KG1 (cell line): ENCODE data around the gene SMCHD1.
"Not testable (repeated sequence)": the region's sequence is repeated elsewhere in the genome, so short reads cannot be mapped to it uniquely, and the experiment has no call there.

ENCODE experiments used
- DNase-seq: peaks from one replicate; lab custom pipeline; 2025; lab: John Stamatoyannopoulos, UW

Gene SMCHD1

DNA sequence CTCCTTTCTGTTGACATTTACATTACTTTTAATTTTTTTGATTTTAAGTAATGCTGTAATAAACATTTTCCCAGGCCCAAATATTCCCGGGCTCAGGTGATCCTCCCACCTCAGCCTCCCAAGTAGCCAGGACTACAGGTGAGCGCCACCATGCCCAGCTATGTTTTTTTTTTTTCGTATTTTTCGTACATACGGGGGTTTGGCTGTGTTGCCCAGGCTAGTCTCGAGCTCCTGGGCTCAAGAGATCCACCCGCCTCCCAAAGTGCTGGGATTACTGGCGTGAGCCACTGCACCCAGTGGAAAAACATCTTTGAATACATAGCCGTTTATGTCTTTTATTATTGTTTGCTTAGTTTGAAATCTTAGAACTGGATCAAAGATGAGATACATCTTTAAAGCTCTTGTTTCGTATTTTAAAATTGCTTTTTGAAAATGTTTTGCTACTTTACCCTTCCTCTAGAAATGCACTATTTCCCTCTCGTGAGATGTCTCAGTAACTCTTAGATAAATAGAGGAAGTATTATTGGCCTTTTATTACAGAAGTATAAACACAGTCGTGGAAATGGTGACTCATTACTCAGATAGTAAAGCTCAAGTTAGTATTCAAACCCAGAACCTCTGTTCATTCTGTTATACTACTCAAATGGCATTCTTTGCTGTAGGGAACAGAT lies 2.4 kb downstream of the SMCHD1 start:
- peak; percentile 38 for DNase-seq

- DNase-seq, result not testable (repeated sequence)
These were observed 5.3 kb downstream of the SMCHD1 start for GRCh38 chr18:2660849-2661248.

DNA sequence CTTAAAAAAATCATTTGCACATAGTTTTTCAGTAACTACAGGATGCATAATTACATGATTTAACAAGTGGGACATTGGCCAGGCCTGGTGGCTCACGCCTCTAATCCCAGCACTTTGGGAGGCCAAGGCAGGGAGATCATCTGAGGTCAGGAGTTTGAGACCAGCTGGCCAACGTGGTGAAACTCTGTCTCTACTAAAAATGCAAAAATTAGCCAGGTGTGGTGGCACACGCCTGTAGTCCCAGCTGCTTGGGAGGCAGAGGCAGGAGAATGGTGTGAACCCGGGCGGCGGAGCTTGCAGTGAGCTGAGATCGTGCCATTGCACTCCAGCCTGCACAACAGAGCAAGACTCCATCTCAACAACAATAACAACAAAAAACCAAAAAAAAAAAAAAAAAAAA lies 6.8 kb downstream of the SMCHD1 start:
- not testable (repeated sequence) for DNase-seq

- DNase-seq, result no peak
These were observed 7.5 kb downstream of the SMCHD1 start for GRCh38 chr18:2662990-2663389.

DNA sequence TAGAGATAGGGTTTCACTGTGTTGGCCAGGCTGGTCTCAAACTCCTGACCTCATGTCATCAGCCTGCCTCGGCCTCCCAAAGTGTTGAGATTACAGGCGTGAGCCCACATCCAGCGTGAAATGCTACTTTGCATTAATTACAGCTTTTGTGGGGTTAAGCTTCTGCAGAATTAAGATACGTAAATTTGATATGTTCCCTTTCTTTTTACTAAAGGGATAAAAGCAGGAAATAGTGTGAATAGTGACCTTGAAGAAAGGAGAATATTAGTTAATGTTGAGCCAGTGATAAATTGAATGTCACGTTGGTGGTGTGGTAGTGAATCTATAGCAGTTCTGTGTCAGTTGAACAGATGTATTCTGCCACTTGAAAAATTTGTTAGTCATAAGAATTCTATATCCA lies 16.9 kb downstream of the SMCHD1 start:
- no peak for DNase-seq

DNA sequence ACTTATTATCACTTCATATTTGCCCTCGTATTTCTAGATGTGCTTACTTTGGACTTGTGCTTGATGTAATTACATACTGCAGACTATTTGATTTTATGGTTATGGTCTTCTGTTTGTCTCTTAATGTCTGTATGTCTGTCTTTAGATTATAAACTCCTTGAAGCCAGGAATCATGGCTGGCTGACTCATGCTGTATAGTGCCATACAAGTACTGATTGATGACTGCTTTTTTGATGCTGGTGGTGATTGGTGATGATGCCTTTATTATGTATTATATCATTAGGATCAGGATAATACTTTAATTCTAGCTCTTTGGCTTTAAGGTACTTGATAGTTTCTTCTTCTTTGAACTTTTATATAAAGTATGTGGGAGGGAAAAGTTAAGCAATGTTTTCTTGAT lies 17.3 kb downstream of the SMCHD1 start:
- no peak for DNase-seq

DNA sequence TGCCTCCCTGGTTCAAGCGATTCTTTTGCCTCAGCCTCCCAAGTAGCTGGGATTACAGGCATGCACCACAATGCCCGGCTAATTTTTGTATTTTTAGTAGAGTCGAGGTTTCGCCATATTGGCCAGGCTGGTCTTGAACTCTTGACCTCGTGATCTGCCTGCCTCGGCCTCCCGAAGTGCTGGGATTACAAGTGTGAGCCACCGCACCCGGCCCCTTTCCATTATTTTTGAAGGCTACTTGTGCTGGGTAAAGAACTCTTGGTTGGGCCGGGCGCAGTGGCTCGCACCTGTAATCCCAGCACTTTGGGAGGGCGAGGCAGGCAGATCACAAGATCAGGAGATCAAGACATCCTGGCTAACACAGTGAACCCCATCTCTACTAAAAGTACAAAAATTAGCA lies 23.4 kb downstream of the SMCHD1 start:
- DNase-seq, result not testable (repeated sequence)

- no peak for DNase-seq
These were observed 24.8 kb downstream of the SMCHD1 start for GRCh38 chr18:2680216-2680792.

GRCh38 chr18:2681993-2682603 lies 26.6 kb downstream of the SMCHD1 start:
- DNase-seq, result no peak

- DNase-seq, result no peak
These were observed 27.5 kb downstream of the SMCHD1 start for GRCh38 chr18:2683055-2683454.

DNA sequence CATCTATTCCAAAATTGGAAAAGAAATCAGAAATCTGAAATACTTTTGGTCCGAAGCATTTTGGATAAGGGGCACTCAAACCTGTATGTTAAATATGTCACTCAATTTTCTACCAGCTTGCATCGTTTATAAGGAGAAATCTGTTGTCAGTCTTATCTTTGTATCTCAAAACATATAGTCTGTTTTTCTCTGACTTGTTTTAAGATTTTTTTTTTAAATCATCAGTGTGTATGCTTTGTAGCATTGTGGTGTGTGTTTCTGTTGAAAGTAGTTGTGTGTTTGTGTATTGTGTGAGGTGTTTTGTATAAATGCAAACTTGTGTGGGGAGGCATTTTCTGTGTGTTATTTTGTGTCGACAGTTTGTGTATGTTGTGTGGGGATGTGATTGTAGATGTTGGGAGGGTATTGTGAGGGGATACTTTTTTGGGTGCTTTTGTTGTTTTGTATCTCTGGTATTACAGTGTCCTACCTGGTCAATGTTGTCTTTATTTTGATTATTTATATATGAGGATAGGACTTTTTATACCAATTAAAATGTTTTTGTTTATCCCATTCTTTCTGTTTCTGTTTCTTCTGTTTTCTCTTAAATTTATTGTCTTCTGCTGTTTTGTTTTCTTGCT lies 30.9 kb downstream of the SMCHD1 start:
- DNase-seq, result no peak

DNA sequence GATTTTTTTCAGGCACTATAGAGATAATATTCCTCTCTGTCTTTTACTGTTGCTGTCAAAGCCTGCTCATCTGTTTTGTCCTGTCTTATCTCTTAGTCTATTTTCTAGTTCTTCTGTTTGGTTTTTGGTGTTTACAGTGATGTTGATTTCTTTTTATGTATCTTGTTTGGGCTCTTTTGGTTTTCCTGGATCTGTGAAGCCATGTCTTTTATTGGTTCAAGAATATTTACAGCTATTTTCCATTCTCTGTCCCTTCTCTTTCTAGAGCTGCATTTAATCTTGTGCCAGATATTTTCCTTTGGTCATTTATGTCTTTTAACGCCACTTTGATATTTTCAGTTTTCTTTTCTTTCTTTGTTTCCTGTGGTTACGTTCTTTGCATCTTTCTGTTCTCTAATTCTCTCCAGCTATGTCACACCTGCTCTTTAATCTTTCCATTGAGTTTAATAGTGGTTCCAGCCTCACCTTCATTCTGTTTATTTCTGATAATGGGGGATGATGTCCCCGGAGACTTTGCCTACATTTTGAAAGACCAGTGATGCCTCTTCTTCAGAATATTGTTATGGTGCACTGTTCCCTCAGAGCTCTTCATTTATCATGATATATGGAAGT lies 32.0 kb downstream of the SMCHD1 start:
- DNase-seq, result no peak

GRCh38 chr18:2692508-2692907 lies 37.0 kb downstream of the SMCHD1 start:
- DNase-seq, result no peak

GRCh38 chr18:2697184-2697583 lies 41.7 kb downstream of the SMCHD1 start:
- no peak for DNase-seq

- no peak for DNase-seq
These were observed 43.5 kb downstream of the SMCHD1 start for GRCh38 chr18:2699001-2699400.

DNA sequence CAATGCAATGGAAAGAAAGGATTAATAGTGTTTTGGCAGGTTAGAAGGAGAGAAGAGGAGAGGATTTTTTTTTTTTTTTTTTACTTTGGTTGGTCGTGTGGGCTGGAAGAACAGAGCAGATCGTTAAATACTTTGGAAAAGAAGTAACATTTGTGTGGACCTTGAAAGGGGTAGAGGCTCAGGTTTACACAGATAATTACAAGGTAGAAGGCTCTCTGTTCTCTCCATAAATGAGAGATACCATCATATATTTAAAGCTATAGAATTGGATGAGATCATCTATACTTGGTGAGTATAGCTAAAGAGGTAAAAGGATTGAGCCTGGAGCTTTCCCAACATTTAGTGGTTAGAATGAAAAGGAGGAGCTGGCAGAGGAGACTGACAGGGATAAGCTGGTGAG lies 49.0 kb downstream of the SMCHD1 start:
- DNase-seq, result no peak

DNA sequence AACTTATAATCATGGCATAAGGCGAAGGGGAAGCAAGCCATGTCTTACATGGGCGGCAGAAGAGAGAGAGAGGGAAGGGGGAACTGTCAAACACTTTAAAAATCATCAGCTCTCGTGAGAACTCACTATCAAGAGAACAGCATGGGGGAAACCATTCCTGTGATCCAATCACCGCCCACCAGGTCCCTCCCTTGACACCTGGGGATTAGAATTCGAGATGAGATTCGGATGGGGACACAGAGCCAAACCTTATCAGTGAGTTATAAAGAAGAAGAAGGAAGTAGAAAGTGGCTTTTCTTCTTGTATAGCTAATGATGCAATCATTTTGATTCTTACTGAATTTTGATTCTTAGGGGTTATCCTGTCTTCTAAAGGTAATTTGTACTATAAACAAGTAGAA lies 51.4 kb downstream of the SMCHD1 start:
- no peak for DNase-seq

DNA sequence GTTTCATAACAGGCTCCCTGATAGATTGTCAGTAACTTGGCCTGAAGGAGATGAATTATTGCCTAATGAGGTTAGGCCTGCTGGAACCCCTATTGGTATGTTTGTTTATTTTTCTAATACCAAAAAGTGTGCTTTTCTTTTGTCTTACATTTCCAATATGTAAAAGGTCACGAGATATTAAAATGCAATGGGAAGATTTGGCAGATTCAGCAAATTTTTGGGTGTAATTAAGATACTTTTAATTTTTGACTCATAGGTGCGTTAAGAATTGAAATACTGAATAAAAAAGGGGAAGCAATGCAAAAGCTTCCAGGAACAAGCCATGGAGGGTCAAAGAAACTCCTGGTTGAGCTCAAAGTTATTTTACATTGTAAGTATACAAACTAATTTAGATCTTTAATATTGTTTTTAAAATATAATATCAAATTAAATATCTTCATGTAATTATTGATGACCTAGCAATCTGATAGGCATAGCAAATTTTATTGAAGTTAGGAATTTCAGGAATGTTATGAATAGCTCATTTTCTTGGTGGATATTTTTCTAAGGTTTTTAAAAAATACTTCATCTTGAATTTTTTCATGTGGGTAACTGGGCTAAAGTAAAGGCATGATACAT lies 52.1 kb downstream of the SMCHD1 start:
- no peak for DNase-seq

DNA sequence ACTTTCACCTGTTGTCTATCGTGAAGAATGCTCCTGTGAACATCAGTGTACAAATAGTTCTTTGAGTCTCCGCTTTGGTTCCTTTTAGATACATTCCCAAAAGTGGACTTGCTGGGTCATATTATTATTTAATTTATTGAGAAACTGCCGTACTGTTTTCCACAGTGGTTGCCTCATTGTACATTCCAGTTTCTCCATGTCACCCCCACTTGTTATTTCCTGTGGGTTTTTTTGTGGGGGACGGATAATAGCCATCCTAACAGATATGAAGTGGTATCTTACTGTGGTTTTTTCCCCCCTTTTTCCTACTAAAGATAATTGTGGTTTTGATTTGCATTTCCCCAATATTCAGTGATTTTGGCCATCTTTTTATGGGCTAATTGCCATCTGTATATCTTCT lies 53.8 kb downstream of the SMCHD1 start:
- DNase-seq, result no peak

DNA sequence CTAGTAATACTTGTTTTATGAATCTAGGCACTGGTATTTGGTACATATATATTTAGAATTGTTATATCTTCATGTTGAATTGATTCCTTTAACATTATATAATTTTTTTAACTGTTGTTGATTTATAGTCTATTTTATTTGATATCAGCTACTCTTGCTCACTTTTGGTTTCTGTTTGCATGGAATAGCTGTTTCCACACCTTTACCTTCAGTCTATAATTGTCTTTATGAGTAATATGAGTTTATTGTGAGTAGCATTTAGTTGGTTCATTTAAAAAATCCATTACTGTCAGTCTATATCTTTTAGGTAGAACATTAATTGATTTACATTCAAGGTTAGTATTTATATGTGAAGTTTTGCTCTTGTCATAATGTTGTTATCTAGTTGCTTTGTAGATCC lies 58.6 kb downstream of the SMCHD1 start:
- no peak for DNase-seq

GRCh38 chr18:2715990-2716389 lies 60.5 kb downstream of the SMCHD1 start:
- DNase-seq, result no peak
